CD4-positive, alpha-beta T cell (primary cell): ENCODE data around the gene ALAS2. TPM values are rescaled to one million over a fixed set of nuclear protein-coding genes. Genes with fewer than 3 reads are reported as not detected.

ENCODE experiments used
- ATAC-seq: fragments of 200-7000 bp; cut with Tn5 transposase; one replicate; pipeline ENCODE4 v1.10.0; 2022; ENCODE audit warnings: mild to moderate bottlenecking; ENCODE audit not compliant: poor library complexity
- CTCF ChIA-PET: fragments of 350-600 bp; sonication (Branson Sonifier 250); formaldehyde crosslinking; loops from one replicate; lab custom pipeline; 2021; ENCODE audit warnings: antibody characterized with exemption, inconsistent platforms; lab: Charles Lee
- POLR2A ChIA-PET: fragments of 350-600 bp; sonication (Branson Sonifier 250); formaldehyde crosslinking; loops from one replicate; lab custom pipeline; 2021; ENCODE audit warnings: antibody characterized with exemption, inconsistent platforms; lab: Charles Lee
- DNase-seq, 14 experiments: peaks; one replicate each; pipeline ENCODE4 v3.0.0-alpha.2; 2013 to 2020; ENCODE audit warnings: mixed read lengths in 2 of 14
- H3K27ac ChIP-seq, 2 donors: one replicate each; pipeline versions ENCODE4 v1.5.1 to v1.7.0; 2013; ENCODE audit warnings: low read length in 2 of 2, low read depth in 1 of 2, mild to moderate bottlenecking in 1 of 2
- H3K27me3 ChIP-seq, 2 experiments: 1 replicate in 1 of 2; 2 replicates in 1 of 2; pipeline versions ENCODE4 v1.6.1 to v1.7.0; 2013; ENCODE audit warnings: low read length in 2 of 2, control low read depth in 1 of 2, mild to moderate bottlenecking in 1 of 2, moderate library complexity in 1 of 2; ENCODE audit not compliant: insufficient read depth in 2 of 2, control insufficient read depth in 1 of 2
- H3K36me3 ChIP-seq: one replicate; pipeline ENCODE4 v1.6.1; 2013; ENCODE audit warnings: low read length, control low read depth; ENCODE audit not compliant: insufficient read depth
- H3K4me1 ChIP-seq: one replicate; pipeline ENCODE4 v1.6.1; 2013; ENCODE audit warnings: low read length, control low read depth; ENCODE audit not compliant: insufficient read depth
- H3K4me3 ChIP-seq: one replicate; pipeline ENCODE4 v1.5.1; 2013; ENCODE audit warnings: mild to moderate bottlenecking, low read length, moderate library complexity
- H3K9me3 ChIP-seq, 2 experiments: 1 replicate in 1 of 2; 2 replicates in 1 of 2; pipeline versions ENCODE4 v1.6.1 to v1.7.0; 2013; ENCODE audit warnings: low read length in 2 of 2, mild to moderate bottlenecking in 2 of 2, control low read depth in 1 of 2, moderate library complexity in 1 of 2; ENCODE audit not compliant: control insufficient read depth in 1 of 2, insufficient read depth in 1 of 2
- H3K27ac Mint-ChIP-seq: one replicate; pipeline ENCODE4 v1.8.0; 2020; ENCODE audit warnings: mixed read lengths
- H3K27me3 Mint-ChIP-seq: one replicate; pipeline ENCODE4 v1.8.0; 2021; ENCODE audit warnings: mixed read lengths
- H3K36me3 Mint-ChIP-seq: one replicate; pipeline ENCODE4 v1.8.0; 2021; ENCODE audit warnings: low read depth, mixed read lengths
- H3K4me1 Mint-ChIP-seq: one replicate; pipeline ENCODE4 v1.8.0; 2021; ENCODE audit warnings: low read depth, mixed read lengths
- H3K4me3 Mint-ChIP-seq: one replicate; pipeline ENCODE4 v1.8.0; 2020; ENCODE audit warnings: mild to moderate bottlenecking, mixed read lengths
- H3K9me3 Mint-ChIP-seq: one replicate; pipeline ENCODE4 v1.8.0; 2020; ENCODE audit warnings: mixed read lengths
- CTCF ChIP-seq: fragments of 200-600 bp; IDR thresholded peaks from one replicate; pipeline ENCODE4 v1.8.0; 2022; ENCODE audit warnings: antibody characterized with exemption, mild to moderate bottlenecking
- intact Hi-C, 2 experiments: fragments of 100-400 bp; cut with DNase I in 1 of 2; cut with micrococcal nuclease in 1 of 2; formaldehyde crosslinking; loops; one replicate each; pipeline versions ENCODE4 v1.15.1 to v1.9.0; 2023 to 2025; cut with DNase I, micrococcal nuclease
- total RNA-seq, 174 experiments: library from RNA in 2 of 174; stranded (reverse) in 2 of 174; gene quantifications; one replicate each; pipeline ENCODE4 v1.2.3 and lab custom pipeline; 2021 to 2026

ALAS2 gene
- total RNA-seq, 2 experiments from 2014 or later, result not detected

GRCh38 chrX:54980334-54980733, 50.4 kb downstream of the ALAS2 start:
- Mint-ChIP-seq H3K27me3 (no peaks in the 10 kb centered on the region), H3K36me3 (no peaks in the 10 kb centered on the region), H3K4me3 (no peak overlapping the region), H3K27ac (no peak overlapping the region), H3K9me3 (no peaks in the 10 kb centered on the region), H3K4me1 (no peaks in the 10 kb centered on the region)
- H3K27me3 ChIP-seq, result no peaks in the 10 kb centered on the region
- ATAC-seq (no peak), DNase-seq (no peak)
- H3K36me3 ChIP-seq, result no peaks in the 10 kb centered on the region
- no peak for TF ChIP-seq CTCF
- intact Hi-C loops, result no loop called here
- H3K4me1 ChIP-seq, result no peaks in the 10 kb centered on the region
- no peak overlapping the region for H3K4me3 ChIP-seq
- ChIA-PET CTCF (interaction anchor here (0.6 kb wide), 1 partner anchor 89 kb away, joined by 3 read pairs; no protein-coding TSS in a partner anchor), POLR2A (no interaction called here)
- H3K27ac ChIP-seq, result no peak overlapping the region
- H3K9me3 ChIP-seq, result no peaks in the 10 kb centered on the region

GRCh38 chrX:54979432-54979831, 51.3 kb downstream of the ALAS2 start:
- no peaks in the 10 kb centered on the region for H3K36me3 Mint-ChIP-seq
- no peak overlapping the region for H3K4me3 ChIP-seq
- no peaks in the 10 kb centered on the region for H3K9me3 Mint-ChIP-seq
- H3K27me3 Mint-ChIP-seq, result no peaks in the 10 kb centered on the region
- H3K27ac ChIP-seq, result no peak overlapping the region
- CTCF ChIA-PET, result no interaction called here
- intact Hi-C loops, result no loop called here
- H3K4me3 Mint-ChIP-seq, result no peak overlapping the region
- no peaks in the 10 kb centered on the region for H3K9me3 ChIP-seq
- H3K36me3 ChIP-seq, result no peaks in the 10 kb centered on the region
- TF ChIP-seq CTCF, result no peak
- DNase-seq (no peak), ATAC-seq (no peak)
- no peaks in the 10 kb centered on the region for H3K4me1 Mint-ChIP-seq
- no peaks in the 10 kb centered on the region for H3K4me1 ChIP-seq
- no peaks in the 10 kb centered on the region for H3K27me3 ChIP-seq
- POLR2A ChIA-PET, result no interaction called here
- no peak overlapping the region for H3K27ac Mint-ChIP-seq

- TF ChIP-seq CTCF, result no peak
- H3K27me3 Mint-ChIP-seq, result no peaks in the 10 kb centered on the region
- no peaks in the 10 kb centered on the region for H3K36me3 Mint-ChIP-seq
- no peaks in the 10 kb centered on the region for H3K27me3 ChIP-seq
- H3K4me3 Mint-ChIP-seq, result no peak overlapping the region
- H3K9me3 Mint-ChIP-seq, result no peaks in the 10 kb centered on the region
- H3K4me1 ChIP-seq, result no peaks in the 10 kb centered on the region
- POLR2A ChIA-PET, result no interaction called here
- H3K4me3 ChIP-seq, result no peak overlapping the region
- ATAC-seq, result no peak
- H3K4me1 Mint-ChIP-seq, result no peaks in the 10 kb centered on the region
- no peaks in the 10 kb centered on the region for H3K36me3 ChIP-seq
- CTCF ChIA-PET, result no interaction called here
- intact Hi-C loops, result no loop called here
- no peak overlapping the region for H3K27ac Mint-ChIP-seq
- H3K9me3 ChIP-seq, result no peaks in the 10 kb centered on the region
- DNase-seq, result no peak
- H3K27ac ChIP-seq, result no peak overlapping the region
Observed at GRCh38 chrX:54978448-54978847, 52.3 kb downstream of the ALAS2 start.
